ENCODE data around the gene DCAF6.

GRCh38 chr1:167984886-167985489, 48.5 kb downstream of the DCAF6 start:
- TF ChIP-seq CTCF (IDR thresholded peaks at IDR 0.05) (no peak), POLR2A (IDR thresholded peaks at IDR 0.05) (no peak), EP300 (IDR thresholded peaks at IDR 0.05) (no peak)
